H9 (cell line): ENCODE results near the gene METTL27. TPM values are rescaled to one million over a fixed set of nuclear protein-coding genes. Genes with fewer than 3 reads are reported as not detected.

ENCODE experiments used
- DNase-seq: peaks from one replicate; pipeline ENCODE4 v3.0.0-alpha.2; 2017
- H2AFZ ChIP-seq: one replicate; pipeline ENCODE4 v1.6.1; 2013; ENCODE audit warnings: mild to moderate bottlenecking, low read length, control low read depth, moderate library complexity
- H2AK5ac ChIP-seq: 2 replicates; pipeline ENCODE4 v1.6.1; 2013; ENCODE audit warnings: low read length, control low read depth, mixed read lengths; ENCODE audit not compliant: insufficient read length
- H2BK120ac ChIP-seq: one replicate; pipeline ENCODE4 v1.6.1; 2013; ENCODE audit warnings: low read depth, mild to moderate bottlenecking, low read length, control low read depth, inconsistent platforms; ENCODE audit not compliant: poor library complexity, severe bottlenecking
- H2BK12ac ChIP-seq: 2 replicates; pipeline ENCODE4 v1.6.1; 2013; ENCODE audit warnings: low read length, control low read depth, mixed read lengths, low read depth; ENCODE audit not compliant: insufficient read length
- H2BK15ac ChIP-seq: 2 replicates; pipeline ENCODE4 v1.6.1; 2013; ENCODE audit warnings: low read depth, low read length, control low read depth
- H2BK20ac ChIP-seq: one replicate; pipeline ENCODE4 v1.6.1; 2013; ENCODE audit warnings: low read depth, mild to moderate bottlenecking, low read length, control low read depth, inconsistent platforms; ENCODE audit not compliant: poor library complexity, severe bottlenecking
- H2BK5ac ChIP-seq: 2 replicates; pipeline ENCODE4 v1.6.1; 2013; ENCODE audit warnings: low read length, control low read depth, mixed read lengths; ENCODE audit not compliant: insufficient read length
- H3K14ac ChIP-seq: 2 replicates; pipeline ENCODE4 v1.6.1; 2013; ENCODE audit warnings: low read length, control low read depth; ENCODE audit not compliant: insufficient read depth
- H3K18ac ChIP-seq: 2 replicates; pipeline ENCODE4 v1.6.1; 2013; ENCODE audit warnings: low read depth, mild to moderate bottlenecking, mixed read lengths, low read length, control low read depth; ENCODE audit not compliant: insufficient read length
- H3K23ac ChIP-seq: 2 replicates; pipeline ENCODE4 v1.6.1; 2013; ENCODE audit warnings: low read length, control low read depth, mixed read lengths, low read depth; ENCODE audit not compliant: insufficient read length
- H3K23me2 ChIP-seq: 2 replicates; pipeline ENCODE4 v1.6.1; 2013; ENCODE audit warnings: low read depth, mild to moderate bottlenecking, mixed read lengths, low read length, control low read depth; ENCODE audit not compliant: insufficient read length, poor library complexity, severe bottlenecking
- H3K27ac ChIP-seq: 2 replicates; pipeline ENCODE4 v1.5.1; 2013; ENCODE audit warnings: low read length, control low read depth, mixed read lengths, low read depth; ENCODE audit not compliant: insufficient read length
- H3K27me3 ChIP-seq: 2 replicates; pipeline ENCODE4 v1.6.1; 2013; ENCODE audit warnings: low read length, control low read depth, inconsistent platforms; ENCODE audit not compliant: insufficient read depth
- H3K4ac ChIP-seq: 2 replicates; pipeline ENCODE4 v1.6.1; 2013; ENCODE audit warnings: low read depth, mild to moderate bottlenecking, control low read depth, inconsistent platforms, low read length, moderate library complexity
- H3K4me1 ChIP-seq: 2 replicates; pipeline ENCODE4 v1.6.1; 2013; ENCODE audit warnings: low read length, control low read depth, inconsistent platforms; ENCODE audit not compliant: insufficient read depth
- H3K4me2 ChIP-seq: 2 replicates; pipeline ENCODE4 v1.6.1; 2013; ENCODE audit warnings: low read length, control low read depth, mixed read lengths; ENCODE audit not compliant: insufficient read length, insufficient read depth
- H3K56ac ChIP-seq: 2 replicates; pipeline ENCODE4 v1.6.1; 2013; ENCODE audit warnings: low read depth, mild to moderate bottlenecking, mixed read lengths, low read length, control low read depth; ENCODE audit not compliant: insufficient read length
- H3K79me1 ChIP-seq: 2 replicates; pipeline ENCODE4 v1.6.1; 2013; ENCODE audit warnings: low read depth, mild to moderate bottlenecking, moderate library complexity, low read length, control low read depth, inconsistent platforms; ENCODE audit not compliant: insufficient read depth, poor library complexity, severe bottlenecking
- H3K79me2 ChIP-seq: 2 replicates; pipeline ENCODE4 v1.6.1; 2013; ENCODE audit warnings: low read length, control low read depth, inconsistent platforms; ENCODE audit not compliant: insufficient read depth
- H3K9ac ChIP-seq: 2 replicates; pipeline ENCODE4 v1.6.1; 2013; ENCODE audit warnings: low read length, control low read depth, mixed read lengths; ENCODE audit not compliant: insufficient read length; ENCODE audit errors: extremely low read depth
- H3K9me3 ChIP-seq: one replicate; pipeline ENCODE4 v1.6.1; 2013; ENCODE audit warnings: low read depth, low read length, inconsistent platforms; ENCODE audit not compliant: control insufficient read depth
- H3T11ph ChIP-seq: one replicate; pipeline ENCODE4 v1.6.1; 2013; ENCODE audit warnings: mild to moderate bottlenecking, low read length, control low read depth, inconsistent platforms
- H4K20me1 ChIP-seq: one replicate; pipeline ENCODE4 v1.6.1; 2013; ENCODE audit not compliant: control insufficient read depth, insufficient read length, insufficient read depth
- H4K5ac ChIP-seq: 2 replicates; pipeline ENCODE4 v1.6.1; 2013; ENCODE audit warnings: low read depth, mild to moderate bottlenecking, mixed read lengths, low read length, control low read depth; ENCODE audit not compliant: insufficient read length
- H4K8ac ChIP-seq: replicated peaks from 2 replicates; pipeline ENCODE4 v1.6.1; 2013; ENCODE audit warnings: low read length, control low read depth, mixed read lengths, low read depth; ENCODE audit not compliant: insufficient read length
- H4K91ac ChIP-seq: 2 replicates; pipeline ENCODE4 v1.6.1; 2013; ENCODE audit warnings: low read depth, mild to moderate bottlenecking, moderate library complexity, mixed read lengths, low read length, control low read depth; ENCODE audit not compliant: insufficient read length
- H3K27ac Mint-ChIP-seq, 3 experiments: 2 replicates in 2 of 3; 3 replicates in 1 of 3; pipeline ENCODE4 v1.8.0; 2020 to 2021; ENCODE audit warnings: mixed read lengths in 3 of 3, mild to moderate bottlenecking in 1 of 3, moderate library complexity in 1 of 3
- H3K27me3 Mint-ChIP-seq: 2 replicates; pipeline ENCODE4 v1.8.0; 2021; ENCODE audit warnings: low read depth, mild to moderate bottlenecking, moderate library complexity, mixed read lengths
- H3K36me3 Mint-ChIP-seq, 3 experiments: 2 replicates in 2 of 3; 3 replicates in 1 of 3; pipeline ENCODE4 v1.8.0; 2020 to 2021; ENCODE audit warnings: low read depth in 3 of 3, mixed read lengths in 3 of 3; ENCODE audit not compliant: insufficient read depth in 1 of 3
- H3K4me1 Mint-ChIP-seq, 2 experiments: 2 replicates each; pipeline ENCODE4 v1.8.0; 2020; ENCODE audit warnings: mixed read lengths in 2 of 2
- H3K4me3 Mint-ChIP-seq, 2 experiments: 2 replicates in 1 of 2; 3 replicates in 1 of 2; pipeline ENCODE4 v1.8.0; 2020 to 2021; ENCODE audit warnings: mild to moderate bottlenecking in 2 of 2, mixed read lengths in 2 of 2, moderate library complexity in 1 of 2
- H3K9me3 Mint-ChIP-seq, 2 experiments: 2 replicates in 1 of 2; 3 replicates in 1 of 2; pipeline ENCODE4 v1.8.0; 2020; ENCODE audit warnings: mild to moderate bottlenecking in 2 of 2, mixed read lengths in 2 of 2, moderate library complexity in 1 of 2
- CTCF ChIP-seq: fragments of 200-600 bp; sonication (generic); conservative IDR thresholded peaks from 3 replicates; pipeline ENCODE4 v1.8.0; 2021; ENCODE audit warnings: antibody characterized with exemption, mild to moderate bottlenecking
- WGBS: extraction: QIAGEN DNeasy Blood & Tissue Kit; methylation state at CpG from one replicate; pipeline ENCODE4 v1.1.7; 2013; ENCODE audit warnings: missing lambda C conversion rate, low lambda C conversion rate, mixed read lengths; ENCODE audit not compliant: insufficient read length; ENCODE audit errors: extremely low coverage; 5-methylcytosine and 5-hydroxymethylcytosine counted together
- total RNA-seq: library from RNA; stranded (reverse); gene quantifications from 2 replicates; pipeline ENCODE4 v1.2.1, GENCODE V29; 2021

METTL27 gene
- total RNA-seq, 1 experiment from 2014 or later: 13.5 TPM

DNA sequence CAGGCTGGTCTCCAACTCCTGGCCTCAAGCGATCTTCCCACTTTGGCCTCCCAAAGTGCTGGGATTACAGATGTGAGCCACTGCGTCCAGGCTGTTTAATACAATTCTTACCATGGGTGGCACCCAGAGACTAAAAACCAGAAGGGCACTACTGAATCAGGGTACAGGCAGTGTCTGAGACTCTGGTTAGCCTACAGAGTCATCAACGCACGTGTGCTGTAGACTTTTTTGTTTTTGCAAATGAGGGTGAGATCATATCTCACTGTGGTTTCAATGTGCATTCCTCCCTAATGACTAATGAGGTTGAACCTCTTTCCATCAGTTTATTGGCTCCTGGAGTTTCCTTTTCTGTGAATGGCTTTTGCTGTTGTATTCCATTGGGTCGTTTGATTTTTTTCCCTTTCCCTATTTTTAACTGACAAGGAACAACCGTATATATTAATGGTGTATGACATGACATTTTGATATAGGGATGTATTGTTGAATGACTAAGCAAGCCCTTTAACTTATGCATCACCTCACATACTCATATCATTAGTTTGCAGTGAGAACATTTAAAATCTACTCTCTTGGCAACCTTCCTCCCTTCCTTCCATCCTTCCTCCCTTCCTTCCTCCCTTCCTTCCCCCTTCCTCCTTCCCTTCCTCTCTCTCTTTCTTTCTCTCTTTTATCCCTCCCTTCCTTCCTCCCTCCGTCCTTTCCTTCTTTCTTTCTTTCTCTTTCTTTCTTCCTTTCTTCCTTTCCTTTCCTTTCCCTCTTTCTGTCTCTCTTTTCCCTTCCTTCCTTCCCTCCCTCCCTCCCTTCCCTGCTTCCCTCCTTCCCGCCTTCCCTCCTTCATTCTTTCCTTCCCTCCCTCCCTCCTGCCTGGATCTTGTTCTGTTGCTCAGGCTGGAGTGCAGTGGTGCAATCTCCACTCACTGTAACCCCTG, 9.4 kb upstream of the METTL27 start:
- Histone ChIP-seq H2BK120ac (no peak overlapping the region), H2BK12ac (no peak overlapping the region), H4K5ac (no peak overlapping the region), H3K4me1 (no peaks in the 10 kb centered on the region), H4K20me1 (no peaks in the 10 kb centered on the region), H2AFZ (no peak overlapping the region), H3K4ac (no peak overlapping the region), H3K9me3 (no peaks in the 10 kb centered on the region), H3K79me2 (no peaks in the 10 kb centered on the region), H3K27ac (no peak overlapping the region), H3K56ac (no peak overlapping the region), H3K79me1 (no peaks in the 10 kb centered on the region), H3K4me2 (no peak overlapping the region), H4K8ac (no peak overlapping the region), H3K9ac (no peak overlapping the region), H3K14ac (no peak overlapping the region), H3K27me3 (no peaks in the 10 kb centered on the region), H2BK20ac (no peak overlapping the region), H2AK5ac (no peak overlapping the region), H2BK15ac (no peak overlapping the region), H3T11ph (no peak overlapping the region), H3K23ac (no peak overlapping the region), H3K23me2 (no peaks in the 10 kb centered on the region), H4K91ac (no peak overlapping the region), H3K18ac (no peak overlapping the region), H2BK5ac (no peak overlapping the region)
- Mint-ChIP-seq H3K4me1 (peaks cover 14 to 31% of the 10 kb centered on the region in 2 experiments), H3K9me3 (peaks cover 2 to 7% of the 10 kb centered on the region in 2 experiments; a peak in 2 of 5 replicates), H3K27me3 (peaks cover 21% of the 10 kb centered on the region), H3K27ac (no peak overlapping the region), H3K4me3 (no peak overlapping the region), H3K36me3 (peaks cover 0 to 4% (median 0%) of the 10 kb centered on the region in 3 experiments; a peak in 2 of 7 replicates)
- no peak for TF ChIP-seq CTCF
- DNase-seq: no peak
- WGBS: no CpG with 5 or more reads among the region's 8 CpGs
